Dedifferentiated amniotic fluid mesenchymal stem cell (primary cell): ENCODE results near the gene PCYOX1L.

Experiments used
- DNase-seq: peaks from one replicate; pipeline ENCODE4 v3.0.0-alpha.2; 2016; ENCODE audit errors: extremely low spot score

Gene PCYOX1L

DNA sequence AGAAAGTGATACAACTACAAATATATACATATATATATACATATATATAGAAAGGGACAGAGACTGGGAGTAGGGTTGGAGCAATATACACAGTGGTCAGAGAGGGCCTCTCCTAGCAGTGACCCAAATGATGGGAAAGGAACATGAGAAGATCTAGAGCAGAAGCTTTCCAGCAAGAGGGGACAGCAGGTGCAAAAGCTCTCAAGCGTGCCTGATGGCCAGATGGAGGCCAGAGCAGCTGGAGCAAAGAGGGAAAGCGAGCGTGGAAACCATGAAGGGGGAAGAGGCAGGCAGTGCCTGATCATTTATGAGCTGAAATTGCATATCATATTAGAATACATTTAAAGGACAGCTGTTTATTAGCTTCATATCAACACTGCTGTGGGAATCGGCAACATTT lies 20.1 kb upstream of the PCYOX1L start:
- no peak for DNase-seq

- no peak for DNase-seq
These were observed 19.5 kb upstream of the PCYOX1L start for GRCh38 chr5:149338364-149338763.

GRCh38 chr5:149340920-149341319 lies 16.9 kb upstream of the PCYOX1L start:
- DNase-seq: no peak

DNA sequence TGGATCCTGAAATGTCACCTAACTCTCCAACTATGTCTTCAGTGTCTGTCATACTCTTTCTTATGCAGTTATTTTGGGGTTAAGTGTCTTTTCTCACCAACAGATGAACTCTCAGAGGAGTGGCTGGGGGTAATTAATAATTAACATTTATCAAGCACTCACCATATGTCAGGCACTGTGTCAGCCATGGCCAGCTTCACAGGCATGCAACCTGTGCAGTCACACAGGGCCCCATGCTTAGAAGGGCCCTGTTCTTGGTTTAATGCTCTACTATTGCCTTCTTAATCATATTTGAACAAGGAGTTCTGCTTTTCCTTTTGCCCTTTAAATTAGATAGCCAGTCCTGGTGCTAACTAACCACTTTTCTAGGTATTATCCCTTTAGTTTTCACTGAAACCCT lies 16.0 kb upstream of the PCYOX1L start:
- no peak for DNase-seq

DNA sequence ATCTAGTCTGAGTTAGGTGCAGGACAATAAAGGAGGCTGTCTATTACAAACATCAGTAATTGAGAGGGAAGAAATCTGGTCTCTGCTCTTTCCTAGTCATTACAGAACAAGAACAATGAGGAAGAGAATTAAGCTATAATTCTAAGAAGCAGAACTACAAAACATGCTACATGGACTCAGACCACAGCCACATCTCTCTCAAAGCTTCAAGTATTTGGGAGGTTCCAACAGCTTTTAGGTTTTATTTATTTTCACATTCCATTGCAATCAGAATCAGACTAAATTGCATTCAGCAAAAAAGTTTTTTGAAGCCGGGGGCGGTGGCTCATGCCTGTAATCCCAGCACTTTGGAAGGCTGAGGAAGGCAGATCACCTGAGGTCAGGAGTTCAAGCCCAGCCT lies 13.7 kb upstream of the PCYOX1L start:
- DNase-seq: no peak

DNA sequence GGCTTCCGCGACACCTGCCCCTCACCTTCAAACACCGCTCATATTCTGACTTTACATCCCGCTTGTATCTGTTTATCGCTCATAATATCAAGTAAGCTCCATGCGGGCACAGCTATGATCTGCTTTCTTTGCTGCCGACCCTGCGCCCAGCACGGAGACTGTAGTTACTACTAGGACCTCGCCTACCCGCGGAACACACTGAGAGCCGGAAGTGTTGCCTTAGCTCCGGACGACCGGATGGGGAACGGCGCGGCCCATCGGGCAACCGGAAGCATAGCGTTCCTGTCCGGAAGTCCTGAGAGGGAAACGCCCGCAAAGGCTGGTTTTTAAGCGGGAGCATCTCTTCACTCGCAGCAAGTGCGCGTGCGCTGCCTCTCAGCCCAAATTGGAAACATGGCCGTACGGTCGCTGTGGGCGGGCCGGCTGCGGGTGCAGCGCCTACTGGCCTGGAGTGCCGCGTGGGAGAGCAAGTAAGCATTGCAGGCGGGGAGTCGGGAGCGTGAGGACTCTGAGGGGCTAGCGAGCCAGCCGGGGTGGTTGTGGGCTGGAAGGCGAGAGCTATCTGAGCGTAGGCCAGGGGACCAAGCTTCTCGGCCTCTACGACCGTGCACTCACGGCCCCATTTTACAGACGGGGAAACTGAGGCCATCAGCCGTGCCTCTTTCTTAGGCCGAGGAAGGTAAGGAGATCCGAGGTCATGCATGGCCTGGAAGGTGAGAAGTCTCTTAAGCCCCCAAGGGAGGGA lies 12.5 kb upstream of the PCYOX1L start, which contains the start of gene GRPEL2:
Gene GRPEL2, plus strand, starts transcription at position 353 of the 745 bp plus-strand sequence. Its CDS starts 41 bp downstream, at position 394.
- DNase-seq: peak; percentile 99

DNA sequence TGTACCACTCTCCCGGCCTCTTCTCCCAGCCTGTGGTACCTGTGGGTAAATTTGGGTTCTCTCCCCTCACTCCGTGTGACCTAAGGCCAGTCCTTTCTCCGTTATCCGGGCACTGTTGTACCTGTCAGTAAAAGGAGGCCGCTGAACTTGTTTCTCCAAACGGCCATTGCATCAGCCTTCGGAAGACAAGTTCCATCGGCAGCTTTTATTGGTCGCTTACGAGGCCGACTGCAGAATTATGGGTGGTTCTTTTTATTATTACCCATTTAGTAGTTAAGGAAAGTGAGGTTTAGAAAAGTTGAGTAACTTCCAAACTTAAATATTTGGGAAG lies 12.0 kb upstream of the PCYOX1L start:
- peak; percentile 49 for DNase-seq

DNA sequence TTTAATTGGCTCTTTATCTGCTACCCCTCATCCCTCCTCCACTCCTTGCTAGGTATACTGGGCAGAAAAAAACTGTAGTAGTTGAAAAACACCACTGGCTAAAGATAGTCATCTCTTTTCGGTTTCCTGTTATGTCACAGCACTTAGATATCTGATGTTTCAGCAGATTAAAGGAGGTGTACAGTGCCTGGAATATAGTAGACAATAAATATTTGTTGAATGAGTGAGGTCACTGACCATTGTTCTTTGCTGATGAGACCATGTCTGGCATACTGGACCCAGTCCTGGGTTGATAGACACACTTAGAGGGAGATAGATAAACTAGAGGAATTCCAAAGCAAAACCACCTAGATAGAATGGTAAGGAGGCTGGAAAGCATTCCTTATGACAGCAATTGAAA lies 9.3 kb upstream of the PCYOX1L start:
- DNase-seq: no peak

DNA sequence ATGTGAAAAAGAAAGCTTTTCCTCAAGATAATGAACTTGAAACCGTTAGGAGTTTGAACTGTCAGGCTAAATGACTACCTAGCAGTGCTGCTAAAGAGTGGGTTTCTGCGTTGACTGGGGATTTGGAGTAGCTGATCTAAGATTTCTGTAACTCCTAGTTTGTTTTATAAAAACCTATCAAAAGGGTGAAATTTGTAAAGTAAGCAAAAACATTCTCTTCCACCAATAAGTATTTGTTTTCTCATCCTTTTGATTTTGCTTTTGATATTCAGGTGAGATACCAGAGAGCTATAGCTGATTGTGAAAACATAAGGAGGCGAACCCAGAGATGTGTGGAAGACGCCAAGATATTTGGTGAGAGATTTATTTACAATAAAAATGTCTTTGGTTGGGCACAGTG lies 8.5 kb upstream of the PCYOX1L start:
- DNase-seq: no peak

DNA sequence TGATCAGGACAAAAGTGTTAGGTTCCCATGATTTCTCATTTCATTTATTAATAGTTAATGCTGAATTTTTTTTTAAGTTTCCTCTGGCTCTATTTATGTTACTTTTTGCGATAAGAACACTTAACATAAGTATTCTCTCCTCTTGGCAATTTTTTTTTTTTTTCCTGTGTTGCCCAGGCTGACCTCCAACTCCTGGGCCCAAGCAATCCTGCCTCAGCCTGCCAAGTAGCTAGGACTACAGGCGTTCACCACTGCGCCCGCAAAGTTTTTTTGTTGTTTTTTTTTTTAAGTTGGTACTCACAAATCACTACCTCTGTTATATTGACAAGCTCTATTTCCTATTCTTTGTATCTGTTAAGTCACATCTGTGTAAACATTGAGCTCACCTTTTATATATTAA lies 5.7 kb upstream of the PCYOX1L start:
- DNase-seq: no peak

- DNase-seq: no peak
These were observed 3.9 kb upstream of the PCYOX1L start for GRCh38 chr5:149353911-149354310.

DNA sequence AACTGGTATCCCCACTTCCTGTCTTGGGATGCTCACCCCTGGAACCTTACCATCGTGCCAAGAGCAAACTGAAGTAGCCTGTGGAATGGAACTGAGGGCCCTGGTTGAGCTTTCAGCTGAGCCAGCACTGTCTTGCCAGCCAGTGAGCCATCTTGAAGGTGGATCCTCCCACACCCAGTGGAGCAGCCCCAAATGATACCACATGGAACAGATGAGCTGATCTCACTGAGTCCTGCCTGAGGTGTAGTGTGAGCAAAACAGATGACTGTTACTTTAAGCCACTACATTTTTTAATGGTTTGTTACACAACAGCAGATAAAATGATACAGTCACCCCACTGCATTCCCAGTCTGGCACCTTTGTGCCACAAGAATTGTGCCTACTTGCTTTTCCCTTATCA lies 2.2 kb upstream of the PCYOX1L start:
- DNase-seq: no peak

DNA sequence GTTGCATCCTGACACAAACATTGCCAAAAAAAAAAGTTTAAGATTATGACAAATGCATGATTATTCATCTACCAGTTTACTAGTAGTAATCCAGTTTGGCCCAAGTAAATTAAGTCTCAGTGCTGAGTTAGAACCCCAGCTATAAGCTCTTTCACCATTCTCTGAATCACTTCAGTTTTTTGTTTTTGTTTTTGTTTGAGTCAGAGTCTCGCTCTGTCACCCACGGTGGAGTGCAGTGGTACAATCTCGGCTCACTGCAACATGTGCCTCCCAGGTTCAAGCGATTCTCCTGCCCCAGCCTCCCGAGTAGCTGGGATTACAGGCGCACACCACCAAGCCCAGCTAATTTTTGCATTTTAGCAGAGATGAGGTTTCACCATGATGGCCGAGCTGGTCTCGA lies 1.5 kb upstream of the PCYOX1L start:
- no peak for DNase-seq

DNA sequence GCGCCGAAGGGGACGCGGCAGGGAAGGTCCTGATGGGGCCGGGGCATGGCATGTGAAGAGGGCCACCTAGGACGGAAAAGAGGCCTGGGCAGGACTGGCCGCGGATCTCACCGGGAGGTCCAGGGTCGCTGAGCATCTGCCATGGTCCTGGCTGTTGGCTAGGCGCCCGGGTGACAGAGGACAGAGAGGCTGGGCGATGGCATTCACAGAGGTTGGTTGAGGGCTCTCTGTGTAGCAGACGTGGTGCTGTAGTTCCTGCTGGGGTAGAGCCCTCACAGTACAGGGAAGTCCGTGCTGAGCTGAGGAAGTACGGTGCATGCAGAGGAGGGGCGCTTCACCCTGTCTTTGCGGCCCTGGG lies 427 bp downstream of the PCYOX1L start:
- DNase-seq: no peak

- no peak for DNase-seq
These were observed 1.1 kb downstream of the PCYOX1L start for GRCh38 chr5:149358868-149359495.

DNA sequence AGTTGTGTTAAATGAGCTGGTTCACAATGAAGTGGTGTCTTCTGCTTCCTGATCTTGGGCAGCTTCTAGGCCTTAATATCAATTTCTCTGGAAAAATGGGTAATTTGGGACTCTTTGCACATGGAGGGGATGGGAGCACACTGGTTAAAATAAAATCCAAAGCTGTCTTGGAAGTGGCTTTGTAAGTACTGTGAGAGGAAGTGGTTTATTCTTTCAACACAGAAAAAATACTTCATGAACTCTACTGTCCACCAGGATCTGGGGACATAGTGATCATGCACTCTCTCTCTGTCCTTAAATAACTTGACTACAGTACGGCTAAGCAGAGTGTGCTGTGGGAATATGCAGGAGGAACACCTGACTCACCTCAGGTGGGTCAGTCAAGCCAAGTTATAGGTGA lies 2.4 kb downstream of the PCYOX1L start:
- DNase-seq: no peak

DNA sequence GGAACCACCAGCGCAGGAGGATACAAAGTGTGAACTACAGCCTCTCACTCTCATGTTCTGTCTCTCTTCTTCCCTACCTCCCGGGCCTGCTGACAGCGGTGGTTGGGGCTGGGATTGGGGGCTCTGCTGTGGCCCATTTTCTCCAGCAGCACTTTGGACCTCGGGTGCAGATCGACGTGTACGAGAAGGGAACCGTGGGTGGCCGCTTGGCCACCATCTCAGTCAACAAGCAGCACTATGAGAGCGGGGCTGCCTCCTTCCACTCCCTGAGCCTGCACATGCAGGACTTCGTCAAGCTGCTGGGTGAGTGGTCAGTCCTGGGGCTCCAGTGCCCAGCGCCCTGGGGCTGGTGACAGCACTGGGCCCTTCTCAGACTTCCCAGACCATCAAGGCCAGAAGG lies 4.7 kb downstream of the PCYOX1L start:
- DNase-seq: no peak

- DNase-seq: no peak
These were observed 5.5 kb downstream of the PCYOX1L start for GRCh38 chr5:149363358-149363757.

GRCh38 chr5:149363936-149364335 lies 6.1 kb downstream of the PCYOX1L start:
- DNase-seq: no peak

GRCh38 chr5:149364719-149365118 lies 6.9 kb downstream of the PCYOX1L start:
- DNase-seq: no peak

DNA sequence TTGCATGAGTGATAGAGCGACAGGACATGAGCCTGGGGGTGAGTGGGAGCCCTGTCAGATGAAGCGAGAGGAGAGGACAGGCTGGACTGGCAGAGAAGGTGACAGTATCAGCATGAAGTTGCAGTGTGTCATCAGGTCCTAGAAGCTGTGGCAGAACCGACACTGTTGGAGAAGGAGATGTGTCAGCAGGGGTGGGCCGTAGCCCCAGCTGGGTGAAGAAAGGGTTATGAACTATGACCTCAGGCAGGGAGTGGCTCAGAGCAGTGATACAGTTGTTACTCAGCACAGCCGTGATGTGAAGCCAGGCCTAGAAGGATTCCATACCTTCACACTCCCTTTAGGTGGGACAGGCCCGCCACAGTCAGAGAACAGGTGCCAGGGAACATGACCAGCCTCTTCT lies 7.6 kb downstream of the PCYOX1L start:
- no peak for DNase-seq

DNA sequence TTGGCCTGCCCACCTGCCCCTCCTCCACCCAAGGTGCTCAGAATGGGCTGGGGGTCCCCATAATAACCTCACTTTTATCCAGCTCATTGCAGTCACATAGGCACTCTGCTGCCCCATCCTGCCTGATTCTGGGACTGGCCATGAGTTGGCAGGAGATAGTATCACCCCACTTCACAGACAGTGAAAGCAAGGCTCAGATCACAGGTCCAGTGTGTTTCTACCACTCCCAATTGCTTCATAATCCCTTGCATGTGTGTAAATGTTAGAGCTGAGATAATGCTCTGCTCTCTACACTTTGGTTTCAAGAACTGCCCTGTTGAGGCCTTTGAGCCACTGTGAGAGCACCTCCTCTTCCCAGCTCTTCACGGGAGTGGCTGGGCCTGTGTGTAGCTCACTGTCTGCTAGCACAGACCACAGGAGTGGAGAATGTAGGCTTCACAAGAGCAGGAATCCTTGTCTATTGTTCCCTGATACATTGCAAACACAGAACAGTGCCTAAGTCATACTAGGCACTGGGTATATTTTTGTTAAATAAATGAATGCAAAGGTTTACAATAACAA lies 8.4 kb downstream of the PCYOX1L start:
- DNase-seq: no peak

GRCh38 chr5:149367249-149367971 lies 9.6 kb downstream of the PCYOX1L start:
- DNase-seq: peak; percentile 72
